Transverse colon (tissue), 3 donors: ENCODE results near the gene DENND2A.

ENCODE experiments used
- CTCF ChIP-seq, 5 experiments: fragments of 200-600 bp in 3 of 5; fragments of 450-650 bp in 2 of 5; sonication (generic) in 3 of 5; IDR thresholded peaks; 1 replicate in 2 of 5; 2 replicates in 3 of 5; pipeline ENCODE4 v1.5.1; 2016 to 2017; ENCODE audit warnings: antibody characterized with exemption in 5 of 5, inconsistent platforms in 3 of 5, mild to moderate bottlenecking in 2 of 5, moderate library complexity in 1 of 5
- EP300 ChIP-seq: sonication (generic); formaldehyde crosslinking; IDR thresholded peaks from one replicate; pipeline ENCODE4 v1.6.1; 2017; ENCODE audit warnings: antibody characterized with exemption, low read depth

- TF ChIP-seq CTCF (IDR thresholded peaks at IDR 0.05): no peak
- no peak for TF ChIP-seq EP300
These were observed 24.3 kb downstream of the DENND2A start for GRCh38 chr7:140616328-140616727.
